Sigmoid colon (tissue), 3 donors: Measurements from ENCODE around the gene APLP2.

ENCODE experiments used
- CTCF ChIP-seq, 4 experiments: fragments of 450-650 bp in 3 of 4; fragments of 200-600 bp in 1 of 4; IDR thresholded peaks; one replicate each; pipeline ENCODE4 v1.5.1; 2016 to 2019; ENCODE audit warnings: antibody characterized with exemption in 4 of 4, mild to moderate bottlenecking in 3 of 4, moderate library complexity in 2 of 4
- POLR2A ChIP-seq, 2 donors: fragments of 450-650 bp; IDR thresholded peaks; one replicate each; pipeline ENCODE4 v1.6.1; 2016; ENCODE audit warnings: antibody characterized with exemption in 2 of 2, mild to moderate bottlenecking in 2 of 2, moderate library complexity in 2 of 2

- TF ChIP-seq POLR2A (IDR thresholded peaks at IDR 0.05) (no peak), CTCF (IDR thresholded peaks at IDR 0.05) (no peak)
These were observed 8.7 kb upstream of the APLP2 start for GRCh38 chr11:130061017-130061416.
